LNCAP (cell line): ENCODE data around the gene CSMD2.

Experiments used
- CTCF ChIP-seq: fragments of 450-650 bp; IDR thresholded peaks from 2 replicates; pipeline ENCODE4 v1.5.1; 2017; ENCODE audit warnings: mild to moderate bottlenecking

CSMD2 gene

DNA sequence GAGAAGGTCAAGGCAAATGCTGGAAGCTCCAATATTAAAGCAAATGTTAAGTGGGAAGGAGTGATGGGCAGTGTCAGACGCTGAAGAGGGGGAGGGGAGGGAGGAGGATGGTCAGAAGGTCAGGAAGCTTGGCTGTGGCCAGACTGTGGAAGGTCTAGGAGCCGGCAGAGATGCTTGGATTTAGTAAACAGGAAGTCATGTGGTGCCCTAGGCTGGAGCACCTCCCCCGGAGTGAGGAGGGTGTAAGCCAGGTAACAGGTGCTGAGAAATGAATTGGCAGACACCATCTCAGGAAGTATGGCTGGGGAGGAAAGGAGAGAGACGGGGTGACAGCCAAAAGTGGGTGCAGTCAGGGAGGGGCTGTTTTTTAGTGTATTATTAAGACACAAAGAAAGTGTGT lies 17.7 kb downstream of the CSMD2 start:
- no peak for TF ChIP-seq CTCF

- no peak for TF ChIP-seq CTCF
Measured at GRCh38 chr1:34144766-34145165, 20.3 kb downstream of the CSMD2 start.

GRCh38 chr1:34143975-34144374 lies 21.1 kb downstream of the CSMD2 start:
- no peak for TF ChIP-seq CTCF

- TF ChIP-seq CTCF = no peak
Measured at GRCh38 chr1:34140011-34140676, 24.9 kb downstream of the CSMD2 start.

DNA sequence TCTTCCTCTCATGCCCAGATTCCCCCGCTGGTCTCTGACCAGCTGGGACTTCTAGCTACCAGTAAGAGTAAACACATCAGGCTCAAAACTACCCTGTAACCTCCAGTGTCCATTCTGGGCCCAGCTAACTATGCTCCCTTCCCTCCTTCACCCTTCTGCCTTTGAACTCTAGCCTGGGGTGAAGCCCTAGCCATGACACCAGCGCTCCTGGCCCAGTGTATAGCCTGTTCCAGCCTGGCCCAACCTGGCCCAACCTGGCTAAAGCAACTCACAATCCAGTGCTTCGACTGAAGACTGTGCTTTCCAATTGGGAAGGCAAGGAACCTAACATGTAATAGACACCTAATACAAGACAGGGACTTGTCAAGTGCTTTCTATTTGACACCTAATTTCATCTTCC lies 27.6 kb downstream of the CSMD2 start:
- TF ChIP-seq CTCF = no peak

DNA sequence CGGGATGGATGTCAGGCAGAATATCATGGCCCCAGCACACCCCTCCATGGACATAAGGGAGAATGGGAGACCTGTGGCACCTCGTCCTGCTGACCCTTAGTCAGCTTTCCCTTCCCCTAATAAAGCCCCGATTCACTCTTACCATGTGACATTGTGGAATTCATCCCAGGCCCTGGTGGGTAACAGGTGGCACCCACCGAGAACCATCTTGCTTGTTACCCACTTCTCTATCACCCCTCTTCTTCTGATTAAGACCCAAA lies 32.9 kb downstream of the CSMD2 start:
- TF ChIP-seq CTCF = no peak

- TF ChIP-seq CTCF = no peak
Measured at GRCh38 chr1:34131396-34132160, 33.5 kb downstream of the CSMD2 start.
